Measurements from ENCODE around the gene ARAP2.

- TF ChIP-seq EZH2 (IDR thresholded peaks at IDR 0.05; ENCODE audit: low read length, unreplicated experiment) (no peak), CTCF (conservative IDR thresholded peaks at IDR 0.05; ENCODE audit: low read depth, low read length) (no peak), EZH2phosphoT487 (IDR thresholded peaks at IDR 0.05; ENCODE audit: borderline replicate concordance, low read length) (no peak)
Measured at GRCh38 chr4:36178484-36178883, 65.8 kb downstream of the ARAP2 start.

Measured in PC-3 (cell line).